ENCODE results near the gene RHEX. TPM values are rescaled to one million over a fixed set of nuclear protein-coding genes. Genes with fewer than 3 reads are reported as not detected.
A peak's percentile ranks its signal among the peaks of the same experiment; 100 is the strongest.

Gene RHEX
- total RNA-seq, 2 donors from 2014 or later = 1.8 to 4.3 TPM

- intact Hi-C loops (cut with DNase I) = loop anchor here (2.0 to 10.0 kb wide), 4 partner anchors 119 to 312 kb away; no protein-coding TSS in a partner anchor
- DNase-seq (ENCODE audit: low spot score) = peak; percentile 94
Observed at GRCh38 chr1:206106328-206107167, 53.6 kb downstream of the RHEX start.

- intact Hi-C loops (cut with DNase I) = loop anchor here (2.0 to 10.0 kb wide), 4 partner anchors 120 to 312 kb away; no protein-coding TSS in a partner anchor
- DNase-seq (ENCODE audit: low spot score) = no peak
Observed at GRCh38 chr1:206107168-206107544, 54.2 kb downstream of the RHEX start.

- intact Hi-C loops (cut with DNase I) = loop anchor here (5.0 to 10.0 kb wide), 3 partner anchors 121 to 314 kb away; no protein-coding TSS in a partner anchor
- no peak for DNase-seq (ENCODE audit: low spot score)
Observed at GRCh38 chr1:206108635-206109034, 55.7 kb downstream of the RHEX start.

GRCh38 chr1:206109718-206110117 lies 56.7 kb downstream of the RHEX start:
- intact Hi-C loops (cut with DNase I) = loop anchor here (5.0 to 10.0 kb wide), 3 partner anchors 122 to 315 kb away; no protein-coding TSS in a partner anchor
- DNase-seq (ENCODE audit: low spot score) = no peak

GRCh38 chr1:206110161-206110560 lies 57.2 kb downstream of the RHEX start:
- DNase-seq (ENCODE audit: low spot score) = no peak
- intact Hi-C loops (cut with DNase I) = no loop called here

GRCh38 chr1:206110820-206111219 lies 57.8 kb downstream of the RHEX start:
- intact Hi-C loops (cut with DNase I) = no loop called here
- DNase-seq (ENCODE audit: low spot score) = no peak

- intact Hi-C loops (cut with DNase I) = no loop called here
- no peak for DNase-seq (ENCODE audit: low spot score)
Observed at GRCh38 chr1:206111271-206111927, 58.4 kb downstream of the RHEX start.

- DNase-seq (ENCODE audit: low spot score) = no peak
- intact Hi-C loops (cut with DNase I) = no loop called here
Observed at GRCh38 chr1:206112600-206113301, 59.8 kb downstream of the RHEX start.

GRCh38 chr1:206114692-206115640 lies 62.0 kb downstream of the RHEX start:
- intact Hi-C loops (cut with DNase I) = no loop called here
- no peak for DNase-seq (ENCODE audit: low spot score)

GRCh38 chr1:206115791-206116190 lies 62.8 kb downstream of the RHEX start:
- peak; percentile 5 for DNase-seq (ENCODE audit: low spot score)
- intact Hi-C loops (cut with DNase I) = no loop called here

GRCh38 chr1:206116191-206116872 lies 63.4 kb downstream of the RHEX start:
- DNase-seq (ENCODE audit: low spot score) = peak; percentile 78
- intact Hi-C loops (cut with DNase I) = no loop called here

GRCh38 chr1:206116873-206117150 lies 63.8 kb downstream of the RHEX start:
- intact Hi-C loops (cut with DNase I) = no loop called here
- no peak for DNase-seq (ENCODE audit: low spot score)

GRCh38 chr1:206117151-206117948 lies 64.4 kb downstream of the RHEX start, which contains the start of gene AVPR1B:
Gene AVPR1B, minus strand, starts transcription at chr1:206117388. Its CDS starts 498 bp downstream, at chr1:206116890.
- intact Hi-C loops (cut with DNase I) = no loop called here

GRCh38 chr1:206120406-206120805 lies 67.4 kb downstream of the RHEX start:
- intact Hi-C loops (cut with DNase I) = no loop called here

More at GRCh38 chr1:206117151-206117948, 64.4 kb downstream of the RHEX start, which contains the start of gene AVPR1B:
- peak; percentile 86 for DNase-seq (ENCODE audit: low spot score)

GRCh38 chr1:206121269-206121668 lies 68.3 kb downstream of the RHEX start:
- DNase-seq (ENCODE audit: low spot score) = no peak
- intact Hi-C loops (cut with DNase I) = no loop called here

More at GRCh38 chr1:206120406-206120805, 67.4 kb downstream of the RHEX start:
- no peak for DNase-seq (ENCODE audit: low spot score)

- intact Hi-C loops (cut with DNase I) = no loop called here
- DNase-seq (ENCODE audit: low spot score) = no peak
Observed at GRCh38 chr1:206122686-206123085, 69.7 kb downstream of the RHEX start.

- no peak for DNase-seq (ENCODE audit: low spot score)
- intact Hi-C loops (cut with DNase I) = no loop called here
Observed at GRCh38 chr1:206125346-206125745, 72.4 kb downstream of the RHEX start.

All from posterior vena cava (tissue), 2 donors.